OCI-LY3 (cell line): ENCODE data around the gene VAC14.

Experiments used
- H2AFZ ChIP-seq: fragments of 200-600, 300-600 bp; shearing (Covaris generic); 2 replicates; pipeline ENCODE4 v1.6.0; 2014; ENCODE audit warnings: antibody characterized with exemption, low read depth, low read length
- H3K27ac ChIP-seq: fragments of 200-600, 300-600 bp; sonication (generic); 2 replicates; pipeline ENCODE4 v1.5.1; 2014; ENCODE audit warnings: mild to moderate bottlenecking, low read length, moderate library complexity, mixed read lengths
- H3K27me3 ChIP-seq: fragments of 200-600, 300-600 bp; sonication (generic); 2 replicates; pipeline ENCODE4 v1.6.1; 2014; ENCODE audit warnings: low read depth, low read length, mixed read lengths
- H3K36me3 ChIP-seq: fragments of 200-600, 300-600 bp; sonication (generic); replicated peaks from 2 replicates; pipeline ENCODE3; 2014; ENCODE audit warnings: low read depth, low read length, mixed read lengths
- H3K4me1 ChIP-seq: fragments of 300-600, 200-600 bp; sonication (generic); 2 replicates; pipeline ENCODE4 v1.6.1; 2014; ENCODE audit warnings: low read length, mixed read lengths
- H3K4me2 ChIP-seq: fragments of 200-600, 300-600 bp; sonication (generic); 2 replicates; pipeline ENCODE4 v1.6.1; 2014; ENCODE audit warnings: low read length, mixed read lengths
- H3K4me3 ChIP-seq: fragments of 300-600, 200-600 bp; sonication (generic); 2 replicates; pipeline ENCODE4 v1.5.1; 2014; ENCODE audit warnings: antibody characterized with exemption, mild to moderate bottlenecking, low read length, moderate library complexity
- H3K79me2 ChIP-seq: fragments of 300-600, 200-600 bp; shearing (Covaris generic); 2 replicates; pipeline ENCODE4 v1.6.1; 2014; ENCODE audit warnings: mild to moderate bottlenecking, low read length, mixed read lengths
- H3K9ac ChIP-seq: fragments of 300-600, 200-600 bp; shearing (Covaris generic); 2 replicates; pipeline ENCODE4 v1.6.0; 2014; ENCODE audit warnings: mild to moderate bottlenecking, low read length, moderate library complexity
- H3K9me3 ChIP-seq: fragments of 200-600, 300-600 bp; shearing (Covaris generic); 2 replicates; pipeline ENCODE4 v1.6.1; 2014; ENCODE audit warnings: low read length, mixed read lengths; ENCODE audit not compliant: insufficient read depth
- H4K20me1 ChIP-seq: fragments of 200-600, 300-600 bp; sonication (generic); 2 replicates; pipeline ENCODE4 v1.6.1; 2016; ENCODE audit warnings: low read length, mixed read lengths; ENCODE audit not compliant: insufficient read depth
- CTCF ChIP-seq: fragments of 200-600, 300-600 bp; sonication (generic); IDR thresholded peaks from 2 replicates; pipeline ENCODE4 v1.5.1; 2014; ENCODE audit warnings: antibody characterized with exemption, low read length, low read depth
- EZH2phosphoT487 ChIP-seq: fragments of 200-600 bp; shearing (Covaris generic); IDR thresholded peaks from 2 replicates; pipeline ENCODE4 v1.6.1; 2018; ENCODE audit warnings: antibody characterized with exemption, mixed run types, low read depth

The VAC14 gene

GRCh38 chr16:70715055-70715858, 85.7 kb downstream of the VAC14 start:
- H2AFZ ChIP-seq: no peak overlapping the region
- no peak overlapping the region for H3K9ac ChIP-seq
- no peak overlapping the region for H3K4me3 ChIP-seq
- H4K20me1 ChIP-seq: 0 out of 2 replicates have a peak, but pooled peaks cover under 1% of the 10 kb centered on the region
- H3K9me3 ChIP-seq: no peaks in the 10 kb centered on the region
- H3K4me2 ChIP-seq: no peak overlapping the region
- H3K27me3 ChIP-seq: no peaks in the 10 kb centered on the region
- no peak overlapping the region for H3K27ac ChIP-seq
- no peaks in the 10 kb centered on the region for H3K4me1 ChIP-seq
- no peaks in the 10 kb centered on the region for H3K79me2 ChIP-seq
- TF ChIP-seq CTCF (no peak), EZH2phosphoT487 (no peak)
- no peaks in the 10 kb centered on the region for H3K36me3 ChIP-seq

- Histone ChIP-seq H3K79me2 (no peaks in the 10 kb centered on the region), H3K36me3 (no peaks in the 10 kb centered on the region), H3K27me3 (no peaks in the 10 kb centered on the region), H3K9me3 (no peaks in the 10 kb centered on the region), H3K27ac (no peak overlapping the region), H3K9ac (no peak overlapping the region), H3K4me1 (no peaks in the 10 kb centered on the region), H2AFZ (no peak overlapping the region), H4K20me1 (no peaks in the 10 kb centered on the region), H3K4me2 (no peak overlapping the region), H3K4me3 (no peak overlapping the region)
- TF ChIP-seq EZH2phosphoT487: no peak
- no peak for TF ChIP-seq CTCF
These were observed 86.3 kb downstream of the VAC14 start for GRCh38 chr16:70714581-70715054.

- Histone ChIP-seq H3K4me2 (no peak overlapping the region), H3K4me1 (no peaks in the 10 kb centered on the region), H2AFZ (no peak overlapping the region), H3K4me3 (no peak overlapping the region), H4K20me1 (no peaks in the 10 kb centered on the region), H3K79me2 (no peaks in the 10 kb centered on the region), H3K36me3 (no peaks in the 10 kb centered on the region), H3K27ac (no peak overlapping the region), H3K27me3 (no peaks in the 10 kb centered on the region), H3K9ac (no peak overlapping the region), H3K9me3 (no peaks in the 10 kb centered on the region)
- TF ChIP-seq CTCF (no peak), EZH2phosphoT487 (no peak)
These were observed 87.1 kb downstream of the VAC14 start for GRCh38 chr16:70713824-70714223.

GRCh38 chr16:70713342-70713741, 87.6 kb downstream of the VAC14 start:
- H3K4me1 ChIP-seq: no peaks in the 10 kb centered on the region
- TF ChIP-seq CTCF: no peak
- H3K36me3 ChIP-seq: no peaks in the 10 kb centered on the region
- no peak overlapping the region for H3K4me3 ChIP-seq
- H3K9me3 ChIP-seq: no peaks in the 10 kb centered on the region
- H4K20me1 ChIP-seq: no peaks in the 10 kb centered on the region
- no peaks in the 10 kb centered on the region for H3K27me3 ChIP-seq
- no peak overlapping the region for H2AFZ ChIP-seq
- no peaks in the 10 kb centered on the region for H3K79me2 ChIP-seq
- H3K27ac ChIP-seq: no peak overlapping the region
- no peak overlapping the region for H3K4me2 ChIP-seq
- no peak overlapping the region for H3K9ac ChIP-seq
